GM12872 (cell line): Measurements from ENCODE around the gene SULT1A1.
A peak's percentile ranks its signal among the peaks of the same experiment; 100 is the strongest.

Experiments used
- TF ChIP-seq, protein P1 (sequence below): IDR thresholded peaks from 3 replicates; pipeline ENCODE4 v1.5.1; 2011; ENCODE audit warnings: low read depth, mild to moderate bottlenecking, low read length, moderate library complexity; ENCODE audit not compliant: insufficient read depth

Gene SULT1A1

DNA sequence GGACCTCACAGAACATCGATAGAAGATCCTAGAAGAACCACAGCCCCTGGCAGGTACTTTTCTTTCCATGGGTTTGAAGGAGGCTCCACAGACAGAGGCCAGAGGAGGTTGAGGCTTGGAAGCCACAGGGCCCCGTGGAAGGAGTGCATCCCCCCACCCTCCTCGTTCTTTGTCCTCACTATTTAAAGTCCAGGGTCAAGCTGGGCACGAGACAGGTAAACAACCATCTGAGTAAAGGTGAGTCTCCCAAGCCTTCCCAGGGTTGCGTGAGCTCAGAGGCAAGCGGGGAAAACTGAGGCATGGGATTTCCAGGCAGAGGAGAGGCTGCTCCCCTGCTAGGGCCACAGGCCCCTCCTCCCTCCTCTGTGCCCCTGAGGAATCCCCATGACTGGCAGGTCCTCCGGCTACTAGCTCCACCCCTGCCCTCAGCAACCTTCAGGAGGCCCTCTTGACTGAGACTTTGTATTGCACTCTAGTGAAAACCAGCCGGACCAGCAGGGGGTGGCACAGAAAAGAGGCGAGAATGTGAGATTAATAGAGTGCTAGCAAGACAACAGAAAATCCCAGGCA, 12.1 kb downstream of the SULT1A1 start:
- TF ChIP-seq, protein P1, sequence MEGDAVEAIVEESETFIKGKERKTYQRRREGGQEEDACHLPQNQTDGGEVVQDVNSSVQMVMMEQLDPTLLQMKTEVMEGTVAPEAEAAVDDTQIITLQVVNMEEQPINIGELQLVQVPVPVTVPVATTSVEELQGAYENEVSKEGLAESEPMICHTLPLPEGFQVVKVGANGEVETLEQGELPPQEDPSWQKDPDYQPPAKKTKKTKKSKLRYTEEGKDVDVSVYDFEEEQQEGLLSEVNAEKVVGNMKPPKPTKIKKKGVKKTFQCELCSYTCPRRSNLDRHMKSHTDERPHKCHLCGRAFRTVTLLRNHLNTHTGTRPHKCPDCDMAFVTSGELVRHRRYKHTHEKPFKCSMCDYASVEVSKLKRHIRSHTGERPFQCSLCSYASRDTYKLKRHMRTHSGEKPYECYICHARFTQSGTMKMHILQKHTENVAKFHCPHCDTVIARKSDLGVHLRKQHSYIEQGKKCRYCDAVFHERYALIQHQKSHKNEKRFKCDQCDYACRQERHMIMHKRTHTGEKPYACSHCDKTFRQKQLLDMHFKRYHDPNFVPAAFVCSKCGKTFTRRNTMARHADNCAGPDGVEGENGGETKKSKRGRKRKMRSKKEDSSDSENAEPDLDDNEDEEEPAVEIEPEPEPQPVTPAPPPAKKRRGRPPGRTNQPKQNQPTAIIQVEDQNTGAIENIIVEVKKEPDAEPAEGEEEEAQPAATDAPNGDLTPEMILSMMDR, result peak; percentile 17; the same call in 1 of the 3 replicates

DNA sequence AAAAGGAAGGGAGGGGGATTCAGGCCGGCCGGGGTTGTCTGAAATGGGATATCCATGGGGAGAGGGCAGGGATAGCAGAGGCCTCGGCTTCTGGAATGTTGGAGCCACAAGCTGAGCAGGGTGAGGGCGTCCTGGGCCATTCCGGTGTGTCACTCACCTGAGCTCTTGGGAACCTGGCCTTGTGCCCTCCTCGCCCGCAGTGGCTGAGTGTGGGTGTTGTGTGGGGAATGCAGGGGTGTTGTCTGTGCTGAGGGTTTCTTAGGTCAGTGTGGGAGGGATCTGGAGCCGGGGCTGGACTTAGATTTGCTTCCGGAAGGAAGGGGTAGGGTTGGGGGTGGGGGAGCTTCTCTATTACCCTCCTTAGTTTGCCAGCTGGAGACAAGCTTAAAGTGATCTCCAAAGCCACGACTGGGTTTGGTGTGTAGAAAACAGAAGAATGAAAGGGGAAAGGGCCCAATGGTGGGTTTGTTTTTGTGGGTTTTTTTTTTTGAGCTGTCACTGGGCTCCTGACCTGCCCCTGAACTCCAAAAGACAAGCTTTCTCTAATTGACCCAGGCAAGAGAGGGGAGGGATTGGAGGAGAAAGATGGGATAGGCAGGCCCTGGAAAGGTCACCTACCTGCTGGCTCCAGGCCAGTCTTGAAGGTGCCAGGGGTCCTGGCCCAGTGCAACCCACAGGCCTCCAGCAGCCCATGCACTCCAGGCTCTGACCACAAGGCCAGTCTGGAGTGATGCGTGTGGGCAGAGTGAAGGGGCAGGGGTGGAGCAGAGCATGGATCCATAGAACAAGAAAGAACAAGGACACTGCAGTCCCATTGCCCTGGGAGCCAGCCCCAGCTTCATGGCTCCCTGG, 12.8 kb downstream of the SULT1A1 start, which contains the start of gene SULT1A2:
SULT1A2 (minus strand) TSS at position 211 of the 852 bp plus-strand sequence. CDS start 1,120 bp downstream, outside the sequence.
- TF ChIP-seq, protein P1, result no peak

DNA sequence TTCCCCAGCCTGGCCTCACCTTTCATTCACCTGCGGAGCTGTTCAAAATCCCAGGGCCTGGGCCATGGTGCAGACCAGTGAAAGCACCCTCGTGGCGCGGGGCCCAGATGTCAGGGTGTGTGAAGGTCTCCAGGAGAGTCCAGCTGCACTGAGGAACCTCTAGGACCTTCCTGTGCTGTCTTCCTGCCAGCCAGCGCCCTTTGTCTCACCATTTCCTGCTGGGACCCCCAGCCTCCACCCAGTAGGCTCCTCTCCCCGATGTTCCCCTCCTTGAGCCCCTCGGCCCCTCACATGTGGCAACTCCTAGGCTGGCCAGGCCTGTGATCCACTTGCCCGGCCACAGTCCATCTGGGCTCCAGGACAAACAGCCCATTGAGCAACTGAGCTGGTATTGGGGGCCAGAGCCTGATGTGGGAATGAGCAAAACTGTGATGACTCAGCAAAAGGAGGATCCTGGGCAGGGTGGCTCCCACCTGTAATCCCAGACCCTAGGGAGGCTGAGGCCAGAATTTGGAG, 13.7 kb downstream of the SULT1A1 start:
- TF ChIP-seq, protein P1, result no peak

DNA sequence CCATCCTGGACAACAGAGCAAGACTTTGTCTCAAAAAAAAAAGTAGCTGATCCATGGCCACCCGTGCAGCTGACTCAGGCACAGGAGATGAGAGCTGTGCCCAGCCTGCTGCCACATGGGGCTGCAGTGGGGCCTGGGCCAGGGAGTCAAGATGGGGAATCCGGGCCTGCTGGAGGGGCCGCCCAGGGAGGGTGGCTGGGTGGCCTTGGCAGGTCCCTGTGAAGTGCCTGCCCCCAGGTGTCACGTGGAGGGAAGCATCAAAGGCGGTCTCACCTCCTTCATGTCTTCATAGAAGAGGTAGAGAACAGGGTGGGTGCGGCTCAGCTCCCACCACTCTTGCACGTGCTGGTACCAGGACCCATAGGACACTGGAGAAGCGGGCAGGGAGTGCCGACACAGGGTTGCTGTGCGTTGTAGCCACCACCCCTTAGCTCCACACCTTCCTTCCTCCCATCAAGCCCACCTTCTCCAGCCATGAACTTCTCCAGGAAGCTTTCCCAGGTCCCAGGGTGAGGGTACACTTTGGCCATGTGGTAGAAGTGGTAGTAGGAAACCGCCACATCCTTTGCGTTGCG, 16.8 kb downstream of the SULT1A1 start:
- TF ChIP-seq, protein P1, result no peak

DNA sequence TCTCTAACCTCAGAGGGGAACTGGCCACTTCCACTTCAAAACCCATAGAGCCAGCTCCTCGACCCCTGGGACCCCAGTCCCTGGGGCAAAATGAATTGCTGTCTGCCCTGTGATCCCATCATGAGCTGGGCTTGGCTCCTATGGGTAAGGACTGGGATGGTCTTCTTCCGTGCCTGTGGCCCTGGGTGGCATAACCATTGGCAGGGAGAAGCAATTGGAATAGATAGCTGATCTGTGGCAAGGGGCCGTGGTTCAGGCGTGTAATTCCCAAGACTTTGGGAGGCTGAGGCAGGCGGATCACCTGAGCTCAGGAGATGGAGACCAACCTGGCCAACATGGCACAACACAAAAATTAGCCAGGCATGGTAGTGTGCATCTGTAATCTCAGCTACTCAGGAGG, 17.3 kb downstream of the SULT1A1 start:
- TF ChIP-seq, protein P1, result no peak

DNA sequence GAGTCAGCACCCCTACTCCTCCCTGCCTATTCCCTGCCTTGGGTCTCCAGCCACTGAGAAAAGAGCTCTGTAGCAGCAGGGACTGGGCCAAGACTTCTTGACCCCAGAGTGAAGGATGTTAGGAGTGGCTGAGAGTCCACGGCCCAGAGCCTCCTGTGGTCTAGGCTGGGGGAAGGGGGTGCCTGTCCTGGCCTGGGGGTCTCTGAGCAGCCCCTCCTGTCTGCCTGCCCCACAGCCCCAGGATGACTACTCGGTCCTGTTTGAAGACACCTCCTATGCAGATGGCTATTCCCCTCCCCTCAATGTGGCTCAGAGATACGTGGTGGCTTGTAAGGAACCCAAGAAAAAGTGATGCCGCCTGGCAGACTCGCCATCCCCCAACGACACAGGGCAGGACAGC, 18.5 kb downstream of the SULT1A1 start:
- TF ChIP-seq, protein P1, result no peak
